ENCODE results near the gene DGKQ. TPM values are rescaled to one million over a fixed set of nuclear protein-coding genes. Genes with fewer than 3 reads are reported as not detected.

DGKQ gene
- total and polyA plus RNA-seq, 10 donors: 6.3 to 26.3 (median 16.1) TPM

- no peak for DNase-seq
- Histone ChIP-seq H3K27me3 (replicated peaks in 1 of 7) (peaks cover 0 to 11% (median 4%) of the 10 kb centered on the region in 7 donors), H3K4me1 (peaks cover 9 to 50% (median 35%) of the 10 kb centered on the region in 6 donors), H3K4me3 (no peak overlapping the region), H3K9me3 (no peaks in the 10 kb centered on the region), H3K27ac (peak overlapping the region in 7 of 8 donors; percentile 44 to 79 (median 60)), H3K36me3 (peaks cover 0 to 33% (median 16%) of the 10 kb centered on the region in 6 donors)
- WGBS, 5 donors: 89 to 97% (median 95%) methylated on average over 18 to 50 of the region's 50 CpGs
- intact Hi-C loops (cut with DNase I; ENCODE audit: low total_unique reads): no loop called here
- TF ChIP-seq POLR2AphosphoS5 (IDR thresholded peaks at IDR 0.05) (no peak), POLR2A (IDR thresholded peaks at IDR 0.05) (no peak), CTCF (IDR thresholded peaks at IDR 0.05 in 8 of 11, conservative IDR thresholded peaks at IDR 0.05 in 3 of 11) (no peak)
Observed at GRCh38 chr4:991451-992296, 18.3 kb upstream of the DGKQ start.

- no peak for DNase-seq
- H3K4me3 ChIP-seq: no peak overlapping the region
- 91 to 99% (median 95%) methylated on average over 21 to 26 of the region's 26 CpGs for WGBS, 5 donors
- peaks cover 16 to 55% (median 41%) of the 10 kb centered on the region in 6 donors for H3K4me1 ChIP-seq
- TF ChIP-seq POLR2A (IDR thresholded peaks at IDR 0.05): no peak
- TF ChIP-seq POLR2AphosphoS5 (IDR thresholded peaks at IDR 0.05): no peak
- TF ChIP-seq CTCF (IDR thresholded peaks at IDR 0.05 in 8 of 11, conservative IDR thresholded peaks at IDR 0.05 in 3 of 11): no peak
- no peak overlapping the region for H3K27ac ChIP-seq
- intact Hi-C loops (cut with DNase I; ENCODE audit: low total_unique reads): no loop called here
- H3K27me3 ChIP-seq (replicated peaks in 1 of 7): peaks cover 0 to 3% (median 0%) of the 10 kb centered on the region in 7 donors
- peaks cover 0 to 33% (median 16%) of the 10 kb centered on the region in 6 donors for H3K36me3 ChIP-seq
- no peaks in the 10 kb centered on the region for H3K9me3 ChIP-seq
Observed at GRCh38 chr4:990746-991367, 17.5 kb upstream of the DGKQ start.

- Histone ChIP-seq H3K36me3 (peaks cover 0 to 33% (median 16%) of the 10 kb centered on the region in 6 donors), H3K9me3 (no peaks in the 10 kb centered on the region), H3K4me1 (peaks cover 24 to 65% (median 50%) of the 10 kb centered on the region in 6 donors), H3K4me3 (no peak overlapping the region), H3K27ac (no peak overlapping the region), H3K27me3 (replicated peaks in 1 of 7) (no peaks in the 10 kb centered on the region)
- intact Hi-C loops (cut with DNase I; ENCODE audit: low total_unique reads): loop anchor here (10.0 kb wide), 1 partner anchor 225 kb away; no protein-coding TSS in a partner anchor
- 95 to 97% (median 96%) methylated on average over 23 to 58 of the region's 58 CpGs for WGBS, 5 donors
- TF ChIP-seq POLR2AphosphoS5 (IDR thresholded peaks at IDR 0.05): no peak
- TF ChIP-seq POLR2A (IDR thresholded peaks at IDR 0.05): no peak
- DNase-seq: no peak
Observed at GRCh38 chr4:989722-990471, 16.5 kb upstream of the DGKQ start.

All from spleen (tissue), 11 donors.